CD4-positive, alpha-beta T cell treated with Interleukin-15 for 4 hours (primary cell): Measurements from ENCODE around the gene TMC2.
"Not testable (repeated sequence)": the region's sequence is repeated elsewhere in the genome, so short reads cannot be mapped to it uniquely, and the experiment has no call there.

Source experiments
- DNase-seq: peaks from one replicate; pipeline ENCODE4 v3.0.0-alpha.2; 2020; ENCODE audit warnings: low spot score

TMC2 gene

DNA sequence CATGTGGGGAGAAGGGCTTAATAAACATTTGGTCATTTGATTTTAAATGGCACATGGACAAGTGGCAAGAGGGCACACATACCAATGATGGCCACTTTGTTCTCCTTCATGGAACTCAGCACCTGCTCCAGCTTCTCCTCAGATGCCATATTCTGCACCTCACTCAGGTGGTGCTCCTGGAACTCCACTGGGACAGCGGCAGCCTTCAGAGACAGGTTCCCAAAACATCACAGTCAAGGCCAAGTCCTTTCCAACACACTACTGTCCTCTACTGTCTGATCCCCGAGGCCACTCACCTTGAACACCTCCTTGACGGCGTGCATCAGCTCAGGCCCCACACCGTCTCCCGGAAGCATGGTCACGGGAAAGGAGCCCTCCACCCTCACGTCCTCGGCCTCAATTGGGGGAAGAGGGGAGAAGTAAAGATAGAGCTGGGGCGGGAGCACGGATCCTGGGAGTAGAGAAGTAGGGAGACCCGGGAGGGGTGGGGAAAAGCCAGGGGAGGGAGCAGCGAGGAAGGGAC, 127.1 kb downstream of the TMC2 start:
- no peak for DNase-seq

DNA sequence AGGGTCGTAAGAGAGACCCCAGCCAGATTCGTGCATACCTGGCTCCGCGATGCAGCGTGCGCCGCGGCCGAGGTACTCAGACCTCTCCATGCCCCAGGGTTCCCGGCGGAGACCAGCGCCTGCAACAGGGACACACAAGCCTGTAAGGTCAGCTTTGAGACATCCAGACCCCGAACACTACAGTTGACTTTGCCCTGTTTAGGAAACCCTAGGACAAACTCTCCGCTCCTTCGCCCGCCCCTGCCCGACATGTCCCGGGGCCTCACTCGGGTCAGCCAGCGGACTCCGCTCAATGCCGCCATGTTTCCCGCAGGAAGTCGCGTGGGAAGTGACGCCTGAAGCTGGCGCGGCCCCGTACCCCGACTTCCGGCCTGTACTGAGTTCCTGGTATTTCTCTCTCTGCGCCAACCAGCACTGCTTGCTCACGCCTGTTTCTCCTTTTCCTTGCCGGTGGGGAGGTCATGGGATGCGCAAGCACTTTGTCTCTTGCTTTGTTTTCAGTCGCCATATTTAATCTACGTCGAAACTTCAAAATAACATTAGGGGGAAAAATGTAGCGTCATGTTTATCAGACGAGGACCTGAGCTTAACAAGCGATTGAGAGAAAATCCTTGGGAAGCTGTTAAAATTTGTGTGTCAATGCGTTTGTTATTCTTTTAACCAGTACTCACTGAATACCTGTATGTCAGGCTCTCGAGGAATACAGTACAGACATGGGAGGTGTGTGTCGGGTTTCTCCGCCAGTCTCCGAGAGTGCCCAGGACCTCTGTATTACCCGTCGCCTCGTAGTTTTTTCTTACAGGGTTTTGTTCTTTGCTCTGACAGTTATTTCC, 127.7 kb downstream of the TMC2 start, which contains the start of gene IDH3B:
Gene IDH3B, minus strand, starts transcription at position 330 of the 833 bp plus-strand sequence. Its CDS starts 28 bp downstream, at position 302.
- peak; percentile 92 for DNase-seq

- no peak for DNase-seq
Measured at GRCh38 chr20:2671977-2672376, 135.6 kb downstream of the TMC2 start.

- no peak for DNase-seq
Measured at GRCh38 chr20:2672446-2672845, 136.1 kb downstream of the TMC2 start.

DNA sequence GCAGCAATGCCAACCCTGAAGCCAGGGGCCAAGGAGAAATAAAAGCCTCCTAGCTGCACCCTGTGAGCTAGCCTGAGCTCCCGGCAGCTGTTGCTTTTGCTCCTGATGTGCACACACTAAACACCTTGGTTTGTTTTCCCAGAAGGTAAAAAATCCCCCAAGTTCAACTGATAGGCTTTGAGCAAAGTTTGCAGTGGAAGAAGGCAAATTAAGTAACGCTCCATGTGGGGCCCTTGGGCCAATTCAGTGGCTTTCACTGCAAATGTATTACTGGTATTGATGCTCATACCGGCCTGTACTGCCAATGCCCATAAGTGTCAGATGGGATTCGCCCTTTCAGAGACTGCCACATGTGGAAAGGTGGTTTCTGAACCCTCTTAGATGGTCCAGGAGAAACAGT, 137.1 kb downstream of the TMC2 start:
- no peak for DNase-seq

DNA sequence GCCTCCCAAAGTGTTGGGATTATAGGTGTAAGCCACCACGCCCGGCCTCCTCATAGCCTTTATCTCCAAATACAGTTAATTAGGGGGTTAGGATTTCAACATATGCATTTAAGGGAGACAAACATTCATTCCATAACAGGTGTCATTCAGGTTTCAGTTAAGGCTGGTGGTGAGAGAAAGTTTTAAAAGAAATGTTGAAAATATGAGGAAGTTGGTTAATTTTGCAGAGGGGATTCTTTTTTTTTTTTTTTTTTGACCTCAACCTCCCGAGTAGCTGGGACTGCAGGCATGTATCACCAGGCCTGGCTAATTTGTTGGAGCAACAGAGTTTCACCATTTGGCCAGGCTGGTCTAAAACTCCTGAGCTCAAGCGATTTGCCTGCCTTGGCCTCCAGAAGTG, 143.7 kb downstream of the TMC2 start:
- DNase-seq, result no peak

DNA sequence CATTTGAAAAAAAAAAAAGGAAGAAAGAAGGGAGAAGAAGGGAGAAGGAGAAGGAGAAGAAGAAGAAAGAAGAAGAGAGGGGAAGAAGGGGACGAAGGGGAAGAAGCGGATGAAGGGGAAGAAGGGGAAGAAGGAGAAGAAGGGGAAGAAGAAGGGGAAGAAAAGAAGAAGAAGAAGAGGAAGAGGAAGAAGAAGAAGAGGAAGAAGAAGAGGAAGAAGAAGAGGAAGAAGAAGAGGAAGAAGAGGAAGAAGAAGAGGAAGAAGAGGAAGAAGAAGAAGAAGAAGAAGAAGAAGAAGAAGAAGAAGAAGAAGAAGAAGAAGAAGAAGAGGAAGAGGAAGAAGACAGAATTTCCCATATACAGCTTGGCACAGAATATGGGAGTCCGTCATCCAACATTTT, 145.7 kb downstream of the TMC2 start:
- DNase-seq, result not testable (repeated sequence)

- not testable (repeated sequence) for DNase-seq
Measured at GRCh38 chr20:2684817-2685216, 148.4 kb downstream of the TMC2 start.

DNA sequence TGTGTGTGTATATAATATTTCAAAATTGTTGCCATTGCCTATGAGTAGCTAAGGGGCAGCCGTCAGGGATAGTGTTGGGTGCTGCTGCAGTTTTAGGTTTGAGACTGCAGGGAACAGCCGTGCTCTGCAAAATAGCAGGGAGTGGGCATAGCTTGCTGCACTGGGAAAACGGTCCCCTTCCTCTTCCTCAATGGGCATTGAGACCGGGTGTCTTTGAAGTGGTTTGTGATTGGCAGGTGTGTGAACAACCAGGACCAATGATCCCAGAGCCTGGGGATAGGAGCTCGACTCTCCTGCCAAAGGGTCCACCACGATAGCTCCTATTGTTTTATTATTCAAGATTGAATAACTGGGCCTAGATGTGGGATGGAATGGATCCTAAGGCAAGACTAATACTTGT, 151.1 kb downstream of the TMC2 start:
- no peak for DNase-seq

GRCh38 chr20:2688041-2688591, 151.7 kb downstream of the TMC2 start:
- DNase-seq, result peak; percentile 73

GRCh38 chr20:2690213-2690612, 153.8 kb downstream of the TMC2 start:
- no peak for DNase-seq

GRCh38 chr20:2690718-2691117, 154.3 kb downstream of the TMC2 start:
- DNase-seq, result no peak

DNA sequence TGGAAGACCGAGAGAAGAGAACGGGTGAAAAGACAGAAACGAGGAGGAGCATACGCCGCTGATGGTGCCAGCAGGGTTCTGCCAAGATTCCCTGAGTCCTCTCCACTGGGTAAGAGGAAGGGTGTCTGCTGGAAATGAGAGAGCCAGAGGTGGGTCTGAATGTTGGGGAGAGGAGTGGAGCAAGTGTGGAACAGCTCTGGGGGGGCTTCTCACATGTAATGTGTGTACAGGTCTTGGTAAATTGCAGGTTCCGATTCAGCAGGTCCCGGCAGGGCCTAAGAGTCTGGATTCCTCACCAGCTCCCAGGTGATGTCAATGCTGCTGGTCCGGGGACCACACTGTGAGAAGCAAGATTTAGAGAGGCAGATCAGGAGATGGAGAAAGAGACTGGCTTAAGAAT, 154.8 kb downstream of the TMC2 start:
- no peak for DNase-seq
